IMR-90 (cell line): ENCODE data around the gene PGR. TPM values are rescaled to one million over a fixed set of nuclear protein-coding genes. Genes with fewer than 3 reads are reported as not detected.
"Not testable (repeated sequence)": the region's sequence is repeated elsewhere in the genome, so short reads cannot be mapped to it uniquely, and the experiment has no call there.

ENCODE experiments used
- ATAC-seq: fragments of 200-7000 bp; cut with Tn5 transposase; 2 replicates; pipeline ENCODE4 v1.9.1; 2020; ENCODE audit warnings: low read depth, mild to moderate bottlenecking, moderate library complexity
- BruUV-seq: library from RNA; stranded (reverse); fragments of 400-500 nt; replicated peaks from 2 replicates; lab custom pipeline; 2021; lab: Mats Ljungman, UMichigan
- CTCF ChIA-PET: fragments of 300-600 bp; formaldehyde crosslinking; extraction: SDS; loops from one replicate; lab custom pipeline; 2021; ENCODE audit warnings: antibody characterized with exemption; lab: Yijun Ruan, JAX
- POLR2A ChIA-PET: fragments of 300-600 bp; sonication (Branson Sonifier 250); formaldehyde crosslinking; loops from one replicate; lab custom pipeline; 2022; ENCODE audit warnings: antibody characterized with exemption; ENCODE audit not compliant: unreplicated experiment; lab: Charles Lee
- DNase-seq: peaks from one replicate; pipeline ENCODE4 v3.0.0; 2013
- H2AFZ ChIP-seq: replicated peaks from 2 replicates; pipeline ENCODE3; 2013; ENCODE audit warnings: low read length, mild to moderate bottlenecking; ENCODE audit not compliant: poor library complexity
- H2AK5ac ChIP-seq: 2 replicates; pipeline ENCODE4 v1.6.1; 2013; ENCODE audit warnings: low read depth, low read length, inconsistent platforms
- H2AK9ac ChIP-seq: replicated peaks from 2 replicates; pipeline ENCODE3; 2013; ENCODE audit warnings: mild to moderate bottlenecking, low read depth, low read length, moderate library complexity; ENCODE audit not compliant: poor library complexity
- H2BK120ac ChIP-seq: 2 replicates; pipeline ENCODE4 v1.6.1; 2013; ENCODE audit warnings: low read depth, low read length, inconsistent platforms
- H2BK15ac ChIP-seq: 3 replicates; pipeline ENCODE4 v1.6.1; 2013; ENCODE audit warnings: low read depth, low read length, inconsistent platforms
- H2BK20ac ChIP-seq: 2 replicates; pipeline ENCODE4 v1.6.1; 2013; ENCODE audit warnings: low read depth, mild to moderate bottlenecking, inconsistent platforms, low read length, moderate library complexity
- H2BK5ac ChIP-seq: 2 replicates; pipeline ENCODE4 v1.6.1; 2013; ENCODE audit warnings: mild to moderate bottlenecking, low read depth, low read length, inconsistent platforms; ENCODE audit not compliant: poor library complexity, severe bottlenecking
- H3K14ac ChIP-seq: replicated peaks from 2 replicates; pipeline ENCODE4 v1.6.1; 2013; ENCODE audit warnings: low read depth, low read length, inconsistent platforms
- H3K18ac ChIP-seq: 2 replicates; pipeline ENCODE4 v1.6.1; 2013; ENCODE audit warnings: low read depth, low read length, control low read depth
- H3K23ac ChIP-seq: 2 replicates; pipeline ENCODE4 v1.6.1; 2013; ENCODE audit warnings: low read depth, low read length, inconsistent platforms
- H3K27ac ChIP-seq: 2 replicates; pipeline ENCODE4 v1.5.1; 2013; ENCODE audit warnings: mild to moderate bottlenecking, control low read depth, low read length; ENCODE audit not compliant: insufficient read depth
- H3K27me3 ChIP-seq: 2 replicates; pipeline ENCODE4 v1.6.1; 2013; ENCODE audit warnings: low read length; ENCODE audit not compliant: control insufficient read depth, insufficient read depth
- H3K36me3 ChIP-seq: 2 replicates; pipeline ENCODE4 v1.6.1; 2013; ENCODE audit warnings: low read length, mixed read lengths; ENCODE audit not compliant: control insufficient read depth, insufficient read depth
- H3K4ac ChIP-seq: 2 replicates; pipeline ENCODE4 v1.6.1; 2013; ENCODE audit warnings: low read depth, low read length, inconsistent platforms
- H3K4me1 ChIP-seq: 2 replicates; pipeline ENCODE4 v1.6.1; 2013; ENCODE audit warnings: low read length, mixed read lengths; ENCODE audit not compliant: control insufficient read depth, insufficient read depth
- H3K4me2 ChIP-seq: 2 replicates; pipeline ENCODE4 v1.6.1; 2013; ENCODE audit warnings: low read depth, mild to moderate bottlenecking, control low read depth, low read length, moderate library complexity
- H3K4me3 ChIP-seq: 2 replicates; pipeline ENCODE4 v1.5.1; 2013; ENCODE audit warnings: low read depth, mild to moderate bottlenecking, control low read depth, low read length, moderate library complexity; ENCODE audit not compliant: insufficient read depth
- H3K56ac ChIP-seq: 2 replicates; pipeline ENCODE4 v1.6.1; 2013; ENCODE audit warnings: low read length, inconsistent platforms; ENCODE audit not compliant: insufficient read depth; ENCODE audit errors: extremely low read depth
- H3K79me1 ChIP-seq, 2 experiments: 2 replicates each; pipeline ENCODE4 v1.6.1; 2013; ENCODE audit warnings: low read length in 2 of 2, inconsistent platforms in 1 of 2, low read depth in 1 of 2
- H3K9ac ChIP-seq: 2 replicates; pipeline ENCODE4 v1.6.1; 2013; ENCODE audit warnings: low read depth, low read length, control low read depth
- H3K9me1 ChIP-seq: 2 replicates; pipeline ENCODE4 v1.6.1; 2013; ENCODE audit warnings: low read length, inconsistent platforms; ENCODE audit not compliant: insufficient read depth
- H3K9me3 ChIP-seq: 2 replicates; pipeline ENCODE4 v1.6.1; 2013; ENCODE audit warnings: low read length; ENCODE audit not compliant: control insufficient read depth, insufficient read depth
- H4K20me1 ChIP-seq: 2 replicates; pipeline ENCODE4 v1.6.1; 2013; ENCODE audit warnings: low read length, inconsistent platforms; ENCODE audit not compliant: insufficient read depth
- H4K5ac ChIP-seq: 2 replicates; pipeline ENCODE4 v1.6.1; 2013; ENCODE audit warnings: mild to moderate bottlenecking, low read depth, low read length, control low read depth
- H4K8ac ChIP-seq, 2 experiments: 2 replicates each; pipeline ENCODE4 v1.6.1; 2013; ENCODE audit warnings: low read depth in 2 of 2, low read length in 2 of 2, control low read depth in 1 of 2, inconsistent platforms in 1 of 2
- H4K91ac ChIP-seq: 2 replicates; pipeline ENCODE4 v1.6.1; 2013; ENCODE audit warnings: low read depth, low read length, inconsistent platforms; ENCODE audit not compliant: insufficient read depth
- dilution Hi-C: fragments of 300-500 bp; cut with HindIII; formaldehyde crosslinking; loops from one replicate; pipeline ENCODE4 v1.14.3; 2018; ENCODE audit warnings: low sequenced_read_pairs; ENCODE audit not compliant: unreplicated experiment
- in situ Hi-C: fragments of 300-500 bp; cut with MboI; formaldehyde crosslinking; loops from 3 replicates; pipeline ENCODE4 v1.14.3; 2019; ENCODE audit warnings: low sequenced_read_pairs, inconsistent platforms, mixed read lengths
- intact Hi-C: fragments of 100-400 bp; cut with micrococcal nuclease; formaldehyde crosslinking; loops from 2 replicates; pipeline ENCODE4 v1.10.0; 2022
- polyA plus RNA-seq, 3 experiments: library from polyadenylated mRNA; depleted of rRNA; stranded (reverse); fragments of >200 nt; gene quantifications; 2 replicates each; pipeline ENCODE4 v1.2.3, GENCODE V29; 2012; ENCODE audit warnings: low replicate concordance in 1 of 3
- total RNA-seq: library from RNA; depleted of rRNA; stranded (reverse); fragments of >200 nt; gene quantifications from 2 replicates; pipeline ENCODE4 v1.2.3, GENCODE V29; 2012

Gene PGR
- total and polyA plus RNA-seq, 2 of the 4 experiments (the other 2 are of a cell fraction): under 0.01 TPM; not detected in 1

GRCh38 chr11:101013702-101014101, 115.9 kb downstream of the PGR start:
- H3K4me3 ChIP-seq, BruUV-seq, H3K79me1 ChIP-seq, H2AK9ac ChIP-seq, H3K9me3 ChIP-seq, H2AK5ac ChIP-seq, H3K36me3 ChIP-seq, ATAC-seq, H3K56ac ChIP-seq, DNase-seq, H4K8ac ChIP-seq, H4K5ac ChIP-seq, H2AFZ ChIP-seq, dilution Hi-C loops, H2BK120ac ChIP-seq, H3K18ac ChIP-seq, H3K4me1 ChIP-seq, H3K4ac ChIP-seq, H3K14ac ChIP-seq, intact Hi-C loops, H4K91ac ChIP-seq, H4K20me1 ChIP-seq, H2BK20ac ChIP-seq, in situ Hi-C loops, H3K9ac ChIP-seq, H3K9me1 ChIP-seq, POLR2A ChIA-PET, H3K27me3 ChIP-seq, H3K27ac ChIP-seq, H2BK15ac ChIP-seq, H3K23ac ChIP-seq, H3K4me2 ChIP-seq, H2BK5ac ChIP-seq, CTCF ChIA-PET: not testable (repeated sequence)
